Tibial nerve (tissue), 4 donors: ENCODE results near the gene GGNBP2. TPM values are rescaled to one million over a fixed set of nuclear protein-coding genes. Genes with fewer than 3 reads are reported as not detected.

Experiments used
- DNase-seq, 2 donors: peaks; one replicate each; pipeline ENCODE4 v3.0.0-alpha.2; 2019; ENCODE audit warnings: low spot score in 2 of 2
- H3K27ac ChIP-seq, 4 donors: fragments of 200-600 bp; sonication (generic) in 3 of 4; one replicate each; pipeline ENCODE4 v1.5.1; 2017 to 2019; ENCODE audit warnings: mild to moderate bottlenecking in 1 of 4
- H3K27me3 ChIP-seq, 2 donors: fragments of 200-600 bp; sonication (generic) in 1 of 2; one replicate each; pipeline versions ENCODE4 v1.5.1 to v1.6.0; 2017 to 2019
- H3K36me3 ChIP-seq, 3 donors: fragments of 200-600 bp; sonication (generic); one replicate each; pipeline ENCODE4 v1.5.1; 2018 to 2019
- H3K4me1 ChIP-seq, 4 donors: fragments of 200-600 bp; sonication (generic) in 3 of 4; one replicate each; pipeline ENCODE4 v1.5.1; 2017 to 2019
- H3K4me3 ChIP-seq, 4 donors: fragments of 200-600 bp; sonication (generic) in 3 of 4; one replicate each; pipeline ENCODE4 v1.5.1; 2017 to 2019; ENCODE audit warnings: mild to moderate bottlenecking in 1 of 4, moderate library complexity in 1 of 4
- H3K9me3 ChIP-seq, 4 donors: fragments of 200-600 bp; sonication (generic) in 3 of 4; one replicate each; pipeline ENCODE4 v1.5.1; 2017 to 2019
- CTCF ChIP-seq, 5 experiments: fragments of 200-600 bp in 3 of 5; fragments of 450-650 bp in 2 of 5; sonication (generic) in 3 of 5; IDR thresholded peaks; one replicate each; pipeline ENCODE4 v1.5.1; 2016 to 2019; ENCODE audit warnings: antibody characterized with exemption in 5 of 5, mild to moderate bottlenecking in 3 of 5, moderate library complexity in 2 of 5
- EP300 ChIP-seq, 2 donors: sonication (generic); formaldehyde crosslinking; IDR thresholded peaks; one replicate each; pipeline ENCODE4 v1.6.1; 2017; ENCODE audit warnings: antibody characterized with exemption in 2 of 2, mild to moderate bottlenecking in 1 of 2
- POLR2A ChIP-seq, 2 donors: fragments of 450-650 bp; IDR thresholded peaks; one replicate each; pipeline ENCODE4 v1.6.1; 2017; ENCODE audit warnings: antibody characterized with exemption in 2 of 2, mild to moderate bottlenecking in 2 of 2, moderate library complexity in 2 of 2
- WGBS, 2 donors: methylation state at CpG; one replicate each; pipeline ENCODE4 v1.1.5; 2018; 5-methylcytosine and 5-hydroxymethylcytosine counted together
- total RNA-seq, 4 donors: library from RNA; depleted of rRNA; stranded (reverse); fragments of >200 nt; gene quantifications; one replicate each; pipeline ENCODE4 v1.1.0, GENCODE V29; 2016

The GGNBP2 gene
- total RNA-seq, 4 donors from 2014 or later: 53.6 to 107 (median 79.4) TPM

GRCh38 chr17:36610474-36610873 lies 65.8 kb downstream of the GGNBP2 start:
- DNase-seq: no peak
- no peak overlapping the region for H3K27ac ChIP-seq
- TF ChIP-seq CTCF (IDR thresholded peaks at IDR 0.05): no peak
- TF ChIP-seq POLR2A (IDR thresholded peaks at IDR 0.05): no peak
- no peak for TF ChIP-seq EP300 (IDR thresholded peaks at IDR 0.05)
- WGBS, 2 donors: 75 to 82% methylated on average over 6 of the region's 6 CpGs
- H3K4me1 ChIP-seq: peaks cover 0 to 6% (median 0%) of the 10 kb centered on the region in 4 donors
- H3K9me3 ChIP-seq: no peaks in the 10 kb centered on the region
- H3K36me3 ChIP-seq: peaks cover 0 to 9% (median 0%) of the 10 kb centered on the region in 3 donors
- H3K4me3 ChIP-seq: no peak overlapping the region
- no peaks in the 10 kb centered on the region for H3K27me3 ChIP-seq

- no peak for TF ChIP-seq EP300 (IDR thresholded peaks at IDR 0.05)
- no peak for TF ChIP-seq POLR2A (IDR thresholded peaks at IDR 0.05)
- no peak for TF ChIP-seq CTCF (IDR thresholded peaks at IDR 0.05)
- Histone ChIP-seq H3K27me3 (no peaks in the 10 kb centered on the region), H3K4me1 (peaks cover 0 to 6% (median 0%) of the 10 kb centered on the region in 4 donors), H3K4me3 (no peak overlapping the region), H3K36me3 (peaks cover 0 to 9% (median 0%) of the 10 kb centered on the region in 3 donors), H3K27ac (no peak overlapping the region), H3K9me3 (no peaks in the 10 kb centered on the region)
- WGBS, 2 donors: 69 to 77% methylated on average over 9 of the region's 9 CpGs
- DNase-seq: no peak
Measured at GRCh38 chr17:36611345-36612072, 66.8 kb downstream of the GGNBP2 start.

- DNase-seq: no peak
- Histone ChIP-seq H3K9me3 (no peaks in the 10 kb centered on the region), H3K4me3 (no peak overlapping the region), H3K36me3 (peaks cover 0 to 9% (median 0%) of the 10 kb centered on the region in 3 donors), H3K27me3 (no peaks in the 10 kb centered on the region), H3K4me1 (peaks cover 0 to 6% (median 0%) of the 10 kb centered on the region in 4 donors), H3K27ac (no peak overlapping the region)
- WGBS, 2 donors: 71 to 78% methylated on average over 3 of the region's 3 CpGs
- no peak for TF ChIP-seq POLR2A (IDR thresholded peaks at IDR 0.05)
Measured at GRCh38 chr17:36612323-36612722, 67.6 kb downstream of the GGNBP2 start.

GRCh38 chr17:36613155-36613554 lies 68.4 kb downstream of the GGNBP2 start:
- Histone ChIP-seq H3K27ac (no peak overlapping the region), H3K36me3 (peaks cover 0 to 4% (median 0%) of the 10 kb centered on the region in 3 donors), H3K9me3 (no peaks in the 10 kb centered on the region), H3K27me3 (no peaks in the 10 kb centered on the region), H3K4me3 (no peak overlapping the region), H3K4me1 (peaks cover 0 to 6% (median 0%) of the 10 kb centered on the region in 4 donors)
- no peak for DNase-seq
- no peak for TF ChIP-seq POLR2A (IDR thresholded peaks at IDR 0.05)
- WGBS, 2 donors: 41 to 65% methylated on average over 4 of the region's 4 CpGs

- Histone ChIP-seq H3K9me3 (no peaks in the 10 kb centered on the region), H3K27ac (no peak overlapping the region), H3K4me3 (no peak overlapping the region), H3K4me1 (peaks cover 0 to 2% (median 0%) of the 10 kb centered on the region in 4 donors), H3K27me3 (peaks cover 0 to 3% of the 10 kb centered on the region in 2 donors), H3K36me3 (no peaks in the 10 kb centered on the region)
- WGBS, 2 donors: 52 to 56% methylated on average over 7 of the region's 7 CpGs
- no peak for DNase-seq
- TF ChIP-seq EP300 (IDR thresholded peaks at IDR 0.05) (no peak), POLR2A (IDR thresholded peaks at IDR 0.05) (no peak), CTCF (IDR thresholded peaks at IDR 0.05) (no peak)
Measured at GRCh38 chr17:36614081-36614480, 69.4 kb downstream of the GGNBP2 start.

GRCh38 chr17:36614933-36615332 lies 70.2 kb downstream of the GGNBP2 start:
- no peak for DNase-seq
- no peak overlapping the region for H3K4me3 ChIP-seq
- TF ChIP-seq POLR2A (IDR thresholded peaks at IDR 0.05): no peak
- TF ChIP-seq CTCF (IDR thresholded peaks at IDR 0.05): no peak
- no peak for TF ChIP-seq EP300 (IDR thresholded peaks at IDR 0.05)
- peaks cover 0 to 3% of the 10 kb centered on the region in 2 donors for H3K27me3 ChIP-seq
- no peak overlapping the region for H3K27ac ChIP-seq
- H3K9me3 ChIP-seq: no peaks in the 10 kb centered on the region
- H3K4me1 ChIP-seq: no peaks in the 10 kb centered on the region
- H3K36me3 ChIP-seq: no peaks in the 10 kb centered on the region
- WGBS, 2 donors: 25 to 37% methylated on average over 5 of the region's 5 CpGs
